Measurements from ENCODE around the gene ZMYND15. TPM values are rescaled to one million over a fixed set of nuclear protein-coding genes. Genes with fewer than 3 reads are reported as not detected.
A peak's percentile ranks its signal among the peaks of the same experiment; 100 is the strongest.

Gene ZMYND15
- total and polyA plus RNA-seq, 2 experiments from 2014 or later = 0.32 to 1.4 TPM

DNA sequence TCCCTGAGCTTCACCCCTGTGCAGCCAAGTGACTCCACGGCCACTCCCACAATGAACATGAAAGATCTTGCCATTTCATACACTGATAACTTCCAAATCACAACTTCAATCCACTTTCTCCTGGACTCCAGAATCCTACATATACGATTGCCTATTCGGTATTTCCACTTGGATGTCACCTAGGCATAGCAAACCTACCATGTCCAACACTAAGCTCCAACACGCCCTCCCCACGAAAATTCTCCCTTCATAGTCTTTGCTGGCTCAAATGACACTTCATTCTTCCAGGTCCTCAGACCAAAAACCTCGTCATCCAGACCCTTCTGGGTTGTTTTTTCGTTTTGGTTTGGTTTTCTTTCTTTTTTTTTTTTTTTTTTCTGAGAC, 51.1 kb downstream of the ZMYND15 start:
- H3K4me3 Mint-ChIP-seq = peak overlapping the region; percentile 82
- Histone ChIP-seq H3K9me2 (ENCODE audit: insufficient read depth) (no peaks in the 10 kb centered on the region), H3K27me3 (ENCODE audit: insufficient read depth) (peaks cover 42% of the 10 kb centered on the region), H3K4me3 (peak overlapping the region; percentile 87), H2AFZ (no peak overlapping the region), H3K36me3 (ENCODE audit: insufficient read depth) (no peaks in the 10 kb centered on the region), H3K79me2 (replicated peaks; ENCODE audit: insufficient read depth) (no peaks in the 10 kb centered on the region), H3K4me1 (ENCODE audit: insufficient read depth) (peaks cover 28% of the 10 kb centered on the region), H4K20me1 (replicated peaks; ENCODE audit: insufficient read depth) (no peaks in the 10 kb centered on the region), H3F3A (replicated peaks; ENCODE audit: low read depth) (peaks cover 16% of the 10 kb centered on the region; the same call in 1 of the 2 replicates), H3K27ac (ENCODE audit: low read depth) (no peak overlapping the region), H3K4me2 (peak overlapping the region; percentile 99)
- H3K27me3 Mint-ChIP-seq (ENCODE audit: insufficient read depth, low read depth, poor library complexity) = peaks cover 41% of the 10 kb centered on the region
- ATAC-seq (no peak), DNase-seq (ENCODE audit: low spot score) (no peak)
- no peak overlapping the region for H3K27ac Mint-ChIP-seq
- H3K36me3 Mint-ChIP-seq (ENCODE audit: low read depth) = peaks cover 5% of the 10 kb centered on the region; the same call in 1 of the 3 replicates
- no peaks in the 10 kb centered on the region; the same call in 2 of the 3 replicates for H3K9me3 Mint-ChIP-seq
- peaks cover 23% of the 10 kb centered on the region for H3K4me1 Mint-ChIP-seq
- TF ChIP-seq, protein P1, sequence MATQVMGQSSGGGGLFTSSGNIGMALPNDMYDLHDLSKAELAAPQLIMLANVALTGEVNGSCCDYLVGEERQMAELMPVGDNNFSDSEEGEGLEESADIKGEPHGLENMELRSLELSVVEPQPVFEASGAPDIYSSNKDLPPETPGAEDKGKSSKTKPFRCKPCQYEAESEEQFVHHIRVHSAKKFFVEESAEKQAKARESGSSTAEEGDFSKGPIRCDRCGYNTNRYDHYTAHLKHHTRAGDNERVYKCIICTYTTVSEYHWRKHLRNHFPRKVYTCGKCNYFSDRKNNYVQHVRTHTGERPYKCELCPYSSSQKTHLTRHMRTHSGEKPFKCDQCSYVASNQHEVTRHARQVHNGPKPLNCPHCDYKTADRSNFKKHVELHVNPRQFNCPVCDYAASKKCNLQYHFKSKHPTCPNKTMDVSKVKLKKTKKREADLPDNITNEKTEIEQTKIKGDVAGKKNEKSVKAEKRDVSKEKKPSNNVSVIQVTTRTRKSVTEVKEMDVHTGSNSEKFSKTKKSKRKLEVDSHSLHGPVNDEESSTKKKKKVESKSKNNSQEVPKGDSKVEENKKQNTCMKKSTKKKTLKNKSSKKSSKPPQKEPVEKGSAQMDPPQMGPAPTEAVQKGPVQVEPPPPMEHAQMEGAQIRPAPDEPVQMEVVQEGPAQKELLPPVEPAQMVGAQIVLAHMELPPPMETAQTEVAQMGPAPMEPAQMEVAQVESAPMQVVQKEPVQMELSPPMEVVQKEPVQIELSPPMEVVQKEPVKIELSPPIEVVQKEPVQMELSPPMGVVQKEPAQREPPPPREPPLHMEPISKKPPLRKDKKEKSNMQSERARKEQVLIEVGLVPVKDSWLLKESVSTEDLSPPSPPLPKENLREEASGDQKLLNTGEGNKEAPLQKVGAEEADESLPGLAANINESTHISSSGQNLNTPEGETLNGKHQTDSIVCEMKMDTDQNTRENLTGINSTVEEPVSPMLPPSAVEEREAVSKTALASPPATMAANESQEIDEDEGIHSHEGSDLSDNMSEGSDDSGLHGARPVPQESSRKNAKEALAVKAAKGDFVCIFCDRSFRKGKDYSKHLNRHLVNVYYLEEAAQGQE (IDR thresholded peaks at IDR 0.05; ENCODE audit: unreplicated experiment) = no peak
- TF ChIP-seq POLR2AphosphoS5 (IDR thresholded peaks at IDR 0.05; ENCODE audit: low read depth) = no peak
- TF ChIP-seq NANOG (IDR thresholded peaks at IDR 0.05; ENCODE audit: borderline replicate concordance) = no peak
- TF ChIP-seq, protein P2, sequence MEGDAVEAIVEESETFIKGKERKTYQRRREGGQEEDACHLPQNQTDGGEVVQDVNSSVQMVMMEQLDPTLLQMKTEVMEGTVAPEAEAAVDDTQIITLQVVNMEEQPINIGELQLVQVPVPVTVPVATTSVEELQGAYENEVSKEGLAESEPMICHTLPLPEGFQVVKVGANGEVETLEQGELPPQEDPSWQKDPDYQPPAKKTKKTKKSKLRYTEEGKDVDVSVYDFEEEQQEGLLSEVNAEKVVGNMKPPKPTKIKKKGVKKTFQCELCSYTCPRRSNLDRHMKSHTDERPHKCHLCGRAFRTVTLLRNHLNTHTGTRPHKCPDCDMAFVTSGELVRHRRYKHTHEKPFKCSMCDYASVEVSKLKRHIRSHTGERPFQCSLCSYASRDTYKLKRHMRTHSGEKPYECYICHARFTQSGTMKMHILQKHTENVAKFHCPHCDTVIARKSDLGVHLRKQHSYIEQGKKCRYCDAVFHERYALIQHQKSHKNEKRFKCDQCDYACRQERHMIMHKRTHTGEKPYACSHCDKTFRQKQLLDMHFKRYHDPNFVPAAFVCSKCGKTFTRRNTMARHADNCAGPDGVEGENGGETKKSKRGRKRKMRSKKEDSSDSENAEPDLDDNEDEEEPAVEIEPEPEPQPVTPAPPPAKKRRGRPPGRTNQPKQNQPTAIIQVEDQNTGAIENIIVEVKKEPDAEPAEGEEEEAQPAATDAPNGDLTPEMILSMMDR (conservative IDR thresholded peaks at IDR 0.05; ENCODE audit: low read depth in 2 of 2) = no peak
- TF ChIP-seq, protein P3, sequence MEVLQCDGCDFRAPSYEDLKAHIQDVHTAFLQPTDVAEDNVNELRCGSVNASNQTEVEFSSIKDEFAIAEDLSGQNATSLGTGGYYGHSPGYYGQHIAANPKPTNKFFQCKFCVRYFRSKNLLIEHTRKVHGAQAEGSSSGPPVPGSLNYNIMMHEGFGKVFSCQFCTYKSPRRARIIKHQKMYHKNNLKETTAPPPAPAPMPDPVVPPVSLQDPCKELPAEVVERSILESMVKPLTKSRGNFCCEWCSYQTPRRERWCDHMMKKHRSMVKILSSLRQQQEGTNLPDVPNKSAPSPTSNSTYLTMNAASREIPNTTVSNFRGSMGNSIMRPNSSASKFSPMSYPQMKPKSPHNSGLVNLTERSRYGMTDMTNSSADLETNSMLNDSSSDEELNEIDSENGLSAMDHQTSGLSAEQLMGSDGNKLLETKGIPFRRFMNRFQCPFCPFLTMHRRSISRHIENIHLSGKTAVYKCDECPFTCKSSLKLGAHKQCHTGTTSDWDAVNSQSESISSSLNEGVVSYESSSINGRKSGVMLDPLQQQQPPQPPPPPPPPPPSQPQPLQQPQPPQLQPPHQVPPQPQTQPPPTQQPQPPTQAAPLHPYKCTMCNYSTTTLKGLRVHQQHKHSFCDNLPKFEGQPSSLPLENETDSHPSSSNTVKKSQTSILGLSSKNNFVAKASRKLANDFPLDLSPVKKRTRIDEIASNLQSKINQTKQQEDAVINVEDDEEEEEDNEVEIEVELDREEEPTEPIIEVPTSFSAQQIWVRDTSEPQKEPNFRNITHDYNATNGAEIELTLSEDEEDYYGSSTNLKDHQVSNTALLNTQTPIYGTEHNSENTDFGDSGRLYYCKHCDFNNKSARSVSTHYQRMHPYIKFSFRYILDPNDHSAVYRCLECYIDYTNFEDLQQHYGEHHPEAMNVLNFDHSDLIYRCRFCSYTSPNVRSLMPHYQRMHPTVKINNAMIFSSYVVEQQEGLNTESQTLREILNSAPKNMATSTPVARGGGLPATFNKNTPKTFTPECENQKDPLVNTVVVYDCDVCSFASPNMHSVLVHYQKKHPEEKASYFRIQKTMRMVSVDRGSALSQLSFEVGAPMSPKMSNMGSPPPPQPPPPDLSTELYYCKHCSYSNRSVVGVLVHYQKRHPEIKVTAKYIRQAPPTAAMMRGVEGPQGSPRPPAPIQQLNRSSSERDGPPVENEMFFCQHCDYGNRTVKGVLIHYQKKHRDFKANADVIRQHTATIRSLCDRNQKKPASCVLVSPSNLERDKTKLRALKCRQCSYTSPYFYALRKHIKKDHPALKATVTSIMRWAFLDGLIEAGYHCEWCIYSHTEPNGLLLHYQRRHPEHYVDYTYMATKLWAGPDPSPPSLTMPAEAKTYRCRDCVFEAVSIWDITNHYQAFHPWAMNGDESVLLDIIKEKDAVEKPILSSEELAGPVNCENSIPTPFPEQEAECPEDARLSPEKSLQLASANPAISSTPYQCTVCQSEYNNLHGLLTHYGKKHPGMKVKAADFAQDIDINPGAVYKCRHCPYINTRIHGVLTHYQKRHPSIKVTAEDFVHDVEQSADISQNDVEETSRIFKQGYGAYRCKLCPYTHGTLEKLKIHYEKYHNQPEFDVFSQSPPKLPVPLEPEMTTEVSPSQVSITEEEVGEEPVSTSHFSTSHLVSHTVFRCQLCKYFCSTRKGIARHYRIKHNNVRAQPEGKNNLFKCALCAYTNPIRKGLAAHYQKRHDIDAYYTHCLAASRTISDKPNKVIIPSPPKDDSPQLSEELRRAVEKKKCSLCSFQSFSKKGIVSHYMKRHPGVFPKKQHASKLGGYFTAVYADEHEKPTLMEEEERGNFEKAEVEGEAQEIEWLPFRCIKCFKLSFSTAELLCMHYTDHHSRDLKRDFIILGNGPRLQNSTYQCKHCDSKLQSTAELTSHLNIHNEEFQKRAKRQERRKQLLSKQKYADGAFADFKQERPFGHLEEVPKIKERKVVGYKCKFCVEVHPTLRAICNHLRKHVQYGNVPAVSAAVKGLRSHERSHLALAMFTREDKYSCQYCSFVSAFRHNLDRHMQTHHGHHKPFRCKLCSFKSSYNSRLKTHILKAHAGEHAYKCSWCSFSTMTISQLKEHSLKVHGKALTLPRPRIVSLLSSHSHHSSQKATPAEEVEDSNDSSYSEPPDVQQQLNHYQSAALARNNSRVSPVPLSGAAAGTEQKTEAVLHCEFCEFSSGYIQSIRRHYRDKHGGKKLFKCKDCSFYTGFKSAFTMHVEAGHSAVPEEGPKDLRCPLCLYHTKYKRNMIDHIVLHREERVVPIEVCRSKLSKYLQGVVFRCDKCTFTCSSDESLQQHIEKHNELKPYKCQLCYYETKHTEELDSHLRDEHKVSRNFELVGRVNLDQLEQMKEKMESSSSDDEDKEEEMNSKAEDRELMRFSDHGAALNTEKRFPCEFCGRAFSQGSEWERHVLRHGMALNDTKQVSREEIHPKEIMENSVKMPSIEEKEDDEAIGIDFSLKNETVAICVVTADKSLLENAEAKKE (CRISPR knock-in tag; IDR thresholded peaks at IDR 0.05) = no peak
- TF ChIP-seq ZNF114 (CRISPR knock-in tag; IDR thresholded peaks at IDR 0.05) = no peak
- no peak for TF ChIP-seq CREB1 (CRISPR knock-in tag; IDR thresholded peaks at IDR 0.05; ENCODE audit: low read depth)
- TF ChIP-seq EZH2 (IDR thresholded peaks at IDR 0.05; ENCODE audit: low read depth, unreplicated experiment) = no peak

All from GM23338 (cell line).